KOPT-K1 (cell line): ENCODE measurements around the gene FAM227B.

Experiments
- H3K27ac ChIP-seq: fragments of 200-600 bp; sonication (generic); 2 replicates; pipeline ENCODE4 v1.5.1; 2016; ENCODE audit warnings: antibody characterized with exemption, mild to moderate bottlenecking, low read depth, low read length; ENCODE audit not compliant: poor library complexity, severe bottlenecking
- H3K36me3 ChIP-seq: fragments of 200-600 bp; sonication (generic); 2 replicates; pipeline ENCODE4 v1.5.1; 2017; ENCODE audit warnings: antibody characterized with exemption, mild to moderate bottlenecking, low read length, moderate library complexity; ENCODE audit not compliant: insufficient read depth
- H3K9me3 ChIP-seq: fragments of 200-600 bp; sonication (generic); 2 replicates; pipeline ENCODE4 v1.5.1; 2017; ENCODE audit warnings: antibody characterized with exemption, low read length, mild to moderate bottlenecking; ENCODE audit not compliant: insufficient read depth, poor library complexity, severe bottlenecking

FAM227B gene

GRCh38 chr15:49456166-49456565 lies 164.5 kb downstream of the FAM227B start:
- no peaks in the 10 kb centered on the region for H3K36me3 ChIP-seq
- H3K27ac ChIP-seq: no peak overlapping the region
- no peaks in the 10 kb centered on the region for H3K9me3 ChIP-seq

DNA sequence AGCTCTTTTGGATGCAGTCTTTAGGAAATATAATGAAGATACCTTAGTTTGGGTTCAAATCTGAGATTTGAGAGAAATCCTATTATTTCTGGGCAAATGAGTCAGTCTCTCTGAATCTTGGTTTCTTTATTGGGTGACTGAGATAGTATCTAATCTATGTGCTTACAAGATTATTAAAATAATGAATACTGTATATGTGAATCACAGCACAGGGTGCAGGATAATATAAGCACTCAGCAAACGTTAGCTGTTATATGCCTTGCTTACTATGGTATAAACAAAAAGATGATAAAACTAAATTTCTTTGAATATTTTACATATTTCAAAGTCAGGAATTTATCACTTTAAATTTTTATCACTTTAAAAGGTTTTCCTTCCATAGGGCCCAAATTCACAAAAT lies 168.0 kb downstream of the FAM227B start:
- H3K27ac ChIP-seq: no peak overlapping the region
- no peaks in the 10 kb centered on the region for H3K36me3 ChIP-seq
- no peaks in the 10 kb centered on the region for H3K9me3 ChIP-seq

DNA sequence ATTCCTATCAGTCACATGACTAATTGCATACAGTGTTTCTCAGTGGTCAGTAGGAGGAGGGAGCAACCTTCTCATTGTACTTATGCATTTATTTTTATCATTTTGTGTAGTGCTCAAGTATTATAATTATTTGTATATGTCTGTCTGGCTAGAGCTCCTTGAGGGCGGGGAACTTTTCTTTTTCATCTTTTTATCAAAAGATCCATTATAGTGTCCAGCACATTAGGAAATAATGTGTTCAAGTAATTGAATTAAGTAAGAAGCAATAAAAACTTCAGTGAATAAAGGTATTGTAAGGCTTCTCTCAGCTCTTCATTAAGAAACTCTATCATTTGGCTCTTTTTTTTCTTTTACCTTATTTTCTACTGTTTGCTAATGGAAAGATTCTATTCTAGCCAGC lies 178.8 kb downstream of the FAM227B start:
- Histone ChIP-seq H3K27ac (no peak overlapping the region), H3K36me3 (no peaks in the 10 kb centered on the region), H3K9me3 (no peaks in the 10 kb centered on the region)

DNA sequence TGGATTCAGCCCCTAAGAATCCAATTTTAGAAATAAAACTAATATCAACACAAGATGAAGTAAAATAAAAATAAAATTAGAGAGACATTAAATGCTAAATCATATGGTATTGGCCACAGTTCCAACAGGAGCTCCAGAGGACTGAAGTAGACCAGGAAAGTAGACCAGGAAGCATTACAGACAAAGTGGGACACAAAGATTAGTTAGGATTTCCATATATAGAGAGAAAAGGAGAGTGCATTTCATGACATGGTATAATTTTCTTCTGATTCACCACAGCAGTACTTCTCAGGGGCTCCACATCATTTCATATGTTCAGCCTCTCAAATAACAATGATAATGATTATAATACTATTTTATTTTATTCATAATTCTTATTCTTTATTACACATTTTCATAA lies 179.3 kb downstream of the FAM227B start:
- Histone ChIP-seq H3K27ac (no peak overlapping the region), H3K9me3 (no peaks in the 10 kb centered on the region), H3K36me3 (no peaks in the 10 kb centered on the region)

DNA sequence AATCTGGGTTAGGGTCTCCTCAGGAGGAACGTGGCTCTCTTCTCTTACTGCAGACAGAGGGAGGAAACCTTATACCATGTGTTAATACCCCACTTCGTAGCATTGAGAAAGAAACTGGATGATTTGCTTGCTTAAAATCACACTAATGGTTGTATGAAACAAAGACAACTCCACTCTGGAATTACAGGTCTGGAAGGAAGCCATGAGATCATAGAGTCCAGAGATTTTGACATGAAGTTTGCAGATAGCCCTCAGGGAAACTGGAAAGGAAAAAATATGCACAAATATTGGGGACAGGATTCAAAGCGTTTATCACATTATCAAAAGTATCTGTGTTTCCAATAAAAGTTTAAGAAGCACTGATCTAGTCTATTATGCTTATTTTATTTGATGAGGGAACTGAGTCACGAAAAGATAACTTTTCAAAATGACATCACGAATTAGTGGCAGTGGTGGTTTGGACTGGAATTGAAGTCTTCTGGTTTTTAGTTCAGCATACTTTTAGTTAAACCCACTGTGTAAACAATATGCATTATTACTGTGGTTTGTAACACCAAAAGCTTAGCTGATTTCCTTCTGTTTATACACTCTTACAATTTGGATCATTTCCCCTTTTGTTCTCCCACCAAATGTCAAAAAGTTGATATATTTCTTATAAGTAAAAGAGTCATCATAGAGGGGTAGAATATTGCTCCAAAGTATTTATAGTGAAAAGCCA lies 180.8 kb downstream of the FAM227B start:
- H3K36me3 ChIP-seq: no peaks in the 10 kb centered on the region
- no peaks in the 10 kb centered on the region for H3K9me3 ChIP-seq
- H3K27ac ChIP-seq: no peak overlapping the region

GRCh38 chr15:49438962-49439631 lies 181.5 kb downstream of the FAM227B start:
- no peaks in the 10 kb centered on the region for H3K36me3 ChIP-seq
- no peak overlapping the region for H3K27ac ChIP-seq
- H3K9me3 ChIP-seq: no peaks in the 10 kb centered on the region

DNA sequence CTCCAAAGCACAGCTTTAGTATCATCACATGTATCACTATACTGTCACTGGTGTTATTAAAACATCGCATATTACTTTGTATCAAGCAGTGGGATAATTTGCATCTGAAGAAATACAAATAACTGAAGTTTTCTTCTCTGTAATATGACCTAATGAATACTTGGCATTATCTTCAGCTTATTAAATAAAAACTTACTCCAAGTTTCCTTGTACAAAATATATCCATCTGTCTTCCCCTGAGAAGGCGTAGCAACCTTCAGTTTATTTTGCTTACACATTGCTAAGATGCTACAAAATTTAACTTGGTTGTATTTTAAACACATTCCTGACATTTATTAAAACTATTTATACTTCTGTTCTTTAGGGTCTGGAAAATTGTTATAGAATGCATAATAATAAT lies 183.9 kb downstream of the FAM227B start:
- Histone ChIP-seq H3K27ac (no peak overlapping the region), H3K9me3 (no peaks in the 10 kb centered on the region), H3K36me3 (no peaks in the 10 kb centered on the region)

- no peaks in the 10 kb centered on the region for H3K36me3 ChIP-seq
- no peaks in the 10 kb centered on the region for H3K9me3 ChIP-seq
- H3K27ac ChIP-seq: no peak overlapping the region
Observed at GRCh38 chr15:49435174-49435573, 185.4 kb downstream of the FAM227B start.

- Histone ChIP-seq H3K36me3 (no peaks in the 10 kb centered on the region), H3K9me3 (no peaks in the 10 kb centered on the region), H3K27ac (no peak overlapping the region)
Observed at GRCh38 chr15:49430046-49430445, 190.6 kb downstream of the FAM227B start.

DNA sequence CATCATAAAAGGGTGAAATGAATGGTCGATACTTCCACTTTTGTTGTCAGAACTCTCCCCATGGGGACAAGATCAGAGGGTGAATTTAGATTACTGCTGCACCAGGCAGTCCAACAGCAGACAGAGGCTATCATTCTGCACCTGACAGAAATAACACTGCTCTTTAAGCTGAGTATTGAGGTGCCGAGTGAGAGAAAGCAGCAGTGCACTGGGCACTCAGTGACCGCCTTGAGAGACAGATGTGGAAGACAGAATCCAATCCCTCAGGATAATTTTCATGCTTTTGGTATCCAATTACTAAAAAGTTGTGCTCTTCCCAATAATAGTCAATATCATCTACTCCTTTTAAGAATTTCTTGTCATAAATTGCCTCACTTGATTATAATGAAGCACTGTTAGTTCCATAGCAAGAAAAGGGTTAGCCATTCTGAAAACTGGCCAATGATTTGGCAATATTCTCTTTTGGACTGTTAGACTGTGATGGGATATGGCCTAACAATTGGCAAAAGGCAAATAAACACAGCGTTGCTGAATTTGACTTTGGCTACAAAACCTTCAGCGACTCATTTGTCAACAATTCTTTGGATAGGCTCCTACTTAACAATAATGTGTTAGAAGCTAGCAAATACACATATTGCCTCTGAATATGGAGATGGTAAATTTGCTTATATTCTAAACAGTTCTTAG lies 192.1 kb downstream of the FAM227B start:
- H3K36me3 ChIP-seq: no peaks in the 10 kb centered on the region
- H3K9me3 ChIP-seq: no peaks in the 10 kb centered on the region
- no peak overlapping the region for H3K27ac ChIP-seq

DNA sequence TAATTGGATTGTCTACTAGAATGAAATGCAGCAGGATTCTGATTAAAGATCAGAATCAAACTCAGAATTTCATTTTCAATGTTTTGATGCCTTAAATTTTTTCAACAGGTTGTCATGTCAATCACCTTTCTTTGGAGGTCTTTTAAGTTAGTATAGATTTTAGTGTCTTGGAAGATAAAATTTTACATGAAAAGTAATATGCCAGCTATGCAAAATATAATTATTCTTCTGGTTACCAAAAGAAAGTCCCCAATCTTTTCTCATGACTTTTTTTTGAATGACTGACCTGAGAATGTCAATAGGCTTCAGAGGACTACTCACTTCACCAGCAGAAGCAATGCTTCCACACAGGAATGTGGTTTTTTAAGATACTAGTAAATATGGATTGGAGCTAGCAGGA lies 193.2 kb downstream of the FAM227B start:
- no peaks in the 10 kb centered on the region for H3K9me3 ChIP-seq
- no peak overlapping the region for H3K27ac ChIP-seq

GRCh38 chr15:49424954-49425353 lies 195.7 kb downstream of the FAM227B start:
- Histone ChIP-seq H3K9me3 (no peaks in the 10 kb centered on the region), H3K36me3 (no peaks in the 10 kb centered on the region), H3K27ac (no peak overlapping the region)

More for the DNA sequence above, 193.2 kb downstream of the FAM227B start:
- no peaks in the 10 kb centered on the region for H3K36me3 ChIP-seq

GRCh38 chr15:49423901-49424550 lies 196.6 kb downstream of the FAM227B start:
- Histone ChIP-seq H3K27ac (no peak overlapping the region), H3K9me3 (no peaks in the 10 kb centered on the region), H3K36me3 (no peaks in the 10 kb centered on the region)

DNA sequence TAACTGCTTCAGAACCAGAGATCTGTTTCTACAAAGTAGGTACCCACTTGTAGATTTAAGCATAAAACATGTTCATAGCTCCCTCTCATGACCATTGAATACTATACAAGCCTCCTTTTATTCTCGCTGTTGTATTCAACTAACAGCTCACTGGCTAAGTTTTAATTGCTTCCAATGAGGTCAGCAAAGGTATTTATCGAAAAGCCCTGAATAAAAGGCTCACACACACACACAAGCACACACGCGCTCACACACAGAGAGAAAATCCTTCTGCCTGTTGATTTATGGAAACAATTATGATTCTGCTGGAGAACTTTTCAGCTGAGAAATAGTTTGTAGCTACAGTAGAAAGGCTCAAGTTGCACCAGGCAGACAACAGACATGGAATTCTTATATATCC lies 197.6 kb downstream of the FAM227B start, which contains the start of gene FGF7:
Gene FGF7, plus strand, starts transcription at position 222 of the 400 bp plus-strand sequence. CDS start 1,056 bp downstream, outside the sequence.
- H3K36me3 ChIP-seq: no peaks in the 10 kb centered on the region
- H3K27ac ChIP-seq: no peak within 1 kb of the TSS
- no peaks in the 10 kb centered on the region for H3K9me3 ChIP-seq

DNA sequence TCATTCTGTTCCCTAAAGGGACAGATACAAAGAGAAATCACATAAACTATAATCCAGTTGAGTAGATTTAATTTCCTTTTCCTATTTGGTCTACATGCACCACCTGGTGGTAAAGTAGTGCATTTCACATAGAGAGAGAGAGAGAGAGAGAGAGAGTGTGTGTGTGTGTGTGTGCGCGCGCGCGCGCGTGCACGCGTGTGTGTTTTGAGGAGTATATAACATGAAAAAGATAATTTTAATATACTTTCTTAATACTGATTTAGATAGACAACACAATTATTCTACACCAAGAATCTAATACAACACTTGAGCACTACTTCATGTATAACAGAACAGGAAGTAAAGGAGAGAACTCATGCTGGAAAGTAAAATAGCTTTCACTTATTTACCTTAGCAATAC lies 198.6 kb downstream of the FAM227B start:
- Histone ChIP-seq H3K36me3 (no peaks in the 10 kb centered on the region), H3K27ac (no peak overlapping the region), H3K9me3 (no peaks in the 10 kb centered on the region)
